SK-N-SH (cell line): ENCODE data around the gene INPP5J. TPM values are rescaled to one million over a fixed set of nuclear protein-coding genes. Genes with fewer than 3 reads are reported as not detected.
A peak's percentile ranks its signal among the peaks of the same experiment; 100 is the strongest.

Experiments
- CTCF ChIA-PET: fragments of 300-600, 350-600 bp; formaldehyde crosslinking; extraction: SDS; loops from one replicate; lab custom pipeline; 2021; lab: Yijun Ruan, JAX
- POLR2A ChIA-PET: fragments of 350-600 bp; sonication (Branson Sonifier 250); formaldehyde crosslinking; extraction: SDS; loops from one replicate; lab custom pipeline; 2020; ENCODE audit warnings: antibody characterized with exemption, inconsistent platforms; lab: Yijun Ruan, JAX
- DNase-seq: peaks from one replicate; pipeline ENCODE4 v3.0.0; 2012
- H2AFZ ChIP-seq: fragments of 200-600 bp; sonication (generic); 2 replicates; pipeline ENCODE4 v1.8.1; 2016; ENCODE audit warnings: antibody characterized with exemption, mild to moderate bottlenecking, low read depth
- H3F3A ChIP-seq: fragments of 200-600 bp; sonication (generic); replicated peaks from 2 replicates; pipeline ENCODE3; 2016; ENCODE audit warnings: antibody characterized with exemption, mild to moderate bottlenecking; ENCODE audit not compliant: insufficient read depth
- H3K27ac ChIP-seq, 2 experiments: fragments of 200-500 bp in 1 of 2; fragments of 200-600 bp in 1 of 2; sonication (Bioruptor generic) in 1 of 2; sonication (generic), shearing (Covaris generic) in 1 of 2; 2 replicates each; pipeline versions ENCODE4 v1.5.1 to v1.6.1; 2014 to 2016; ENCODE audit warnings: low read depth in 2 of 2, inconsistent platforms in 1 of 2, low read length in 1 of 2, mild to moderate bottlenecking in 1 of 2, mixed read lengths in 1 of 2
- H3K27me3 ChIP-seq: fragments of 200-600 bp; sonication (generic), shearing (Covaris generic); 2 replicates; pipeline ENCODE4 v1.6.1; 2016; ENCODE audit warnings: mixed run types; ENCODE audit not compliant: insufficient read depth
- H3K36me3 ChIP-seq, 2 experiments: fragments of 200-500 bp in 1 of 2; fragments of 200-600 bp in 1 of 2; sonication (Bioruptor generic) in 1 of 2; sonication (generic) in 1 of 2; replicated peaks in 1 of 2; 2 replicates each; pipeline versions ENCODE3 to v1.5.1; 2014 to 2016; ENCODE audit warnings: low read length in 1 of 2, mild to moderate bottlenecking in 1 of 2; ENCODE audit not compliant: insufficient read depth in 2 of 2, control insufficient read depth in 1 of 2
- H3K4me1 ChIP-seq, 2 experiments: fragments of 200-500 bp in 1 of 2; fragments of 200-600 bp in 1 of 2; sonication (Bioruptor generic) in 1 of 2; sonication (generic), shearing (Covaris generic) in 1 of 2; 2 replicates each; pipeline versions ENCODE4 v1.5.1 to v1.6.1; 2014 to 2016; ENCODE audit warnings: low read depth in 1 of 2, low read length in 1 of 2, mixed run types in 1 of 2; ENCODE audit not compliant: insufficient read depth in 2 of 2, control insufficient read depth in 1 of 2
- H3K4me2 ChIP-seq: fragments of 200-600 bp; sonication (generic), shearing (Covaris generic); 2 replicates; pipeline ENCODE4 v1.6.1; 2017; ENCODE audit warnings: mixed run types
- H3K4me3 ChIP-seq, 2 experiments: fragments of 200-500 bp in 1 of 2; fragments of 200-600 bp in 1 of 2; sonication (Bioruptor generic) in 1 of 2; sonication (generic), shearing (Covaris generic) in 1 of 2; 2 replicates each; pipeline versions ENCODE4 v1.5.1 to v1.8.1; 2014 to 2016; ENCODE audit warnings: low read depth in 2 of 2, inconsistent platforms in 1 of 2, low read length in 1 of 2, mild to moderate bottlenecking in 1 of 2, mixed read lengths in 1 of 2, moderate library complexity in 1 of 2
- H3K79me2 ChIP-seq: fragments of 200-600 bp; sonication (generic); 2 replicates; pipeline ENCODE4 v1.8.1; 2017; ENCODE audit warnings: mild to moderate bottlenecking; ENCODE audit not compliant: insufficient read depth
- H3K9ac ChIP-seq: fragments of 200-600 bp; sonication (generic); 2 replicates; pipeline ENCODE4 v1.6.1; 2017; ENCODE audit warnings: mixed run types
- H3K9me2 ChIP-seq: fragments of 200-600 bp; sonication (generic); 2 replicates; pipeline ENCODE4 v1.6.1; 2017; ENCODE audit warnings: mixed run types
- H3K9me3 ChIP-seq: fragments of 200-600 bp; sonication (generic); 2 replicates; pipeline ENCODE4 v1.6.1; 2017; ENCODE audit warnings: mixed run types, mild to moderate bottlenecking, moderate library complexity
- H4K20me1 ChIP-seq: fragments of 200-600 bp; sonication (generic); 2 replicates; pipeline ENCODE4 v1.6.1; 2017; ENCODE audit warnings: mild to moderate bottlenecking, mixed run types; ENCODE audit not compliant: insufficient read depth
- CTCF ChIP-seq: fragments of 200-600 bp; sonication (generic); IDR thresholded peaks from 2 replicates; pipeline ENCODE4 v1.6.1; 2017; ENCODE audit warnings: antibody characterized with exemption, mild to moderate bottlenecking, moderate library complexity
- ELF1 ChIP-seq: IDR thresholded peaks from 2 replicates; pipeline ENCODE4 v1.4.0; 2012
- EP300 ChIP-seq, 2 experiments: IDR thresholded peaks; 2 replicates each; pipeline versions ENCODE4 v1.4.0 to v1.6.1; 2012; ENCODE audit warnings: borderline replicate concordance in 1 of 2, low read depth in 1 of 2, low read length in 1 of 2
- EZH2phosphoT487 ChIP-seq: fragments of 200-600 bp; sonication (generic); IDR thresholded peaks from 2 replicates; pipeline ENCODE4 v1.6.1; 2017; ENCODE audit warnings: low read depth, mixed run types, mild to moderate bottlenecking, antibody characterized with exemption, moderate library complexity, borderline replicate concordance
- FOSL2 ChIP-seq: IDR thresholded peaks from 2 replicates; pipeline ENCODE4 v1.4.0; 2012; ENCODE audit warnings: low read depth, mild to moderate bottlenecking, moderate library complexity, borderline replicate concordance
- FOXJ3 ChIP-seq: sonication (generic); formaldehyde crosslinking; IDR thresholded peaks from 2 replicates; pipeline ENCODE4 v1.5.1; 2020; ENCODE audit warnings: mild to moderate bottlenecking, missing genetic modification reagents
- FOXM1 ChIP-seq: IDR thresholded peaks from 2 replicates; pipeline ENCODE4 v1.4.0; 2012; ENCODE audit warnings: low read depth, mild to moderate bottlenecking
- GABPA ChIP-seq: IDR thresholded peaks from 2 replicates; pipeline ENCODE4 v1.4.0; 2012; ENCODE audit warnings: low read depth, mild to moderate bottlenecking
- GATA2 ChIP-seq: sonication (generic); formaldehyde crosslinking; IDR thresholded peaks from 2 replicates; pipeline ENCODE4 v1.5.0; 2020; ENCODE audit warnings: mild to moderate bottlenecking, missing genetic modification reagents
- IRF3 ChIP-seq: fragments of 150-350 bp; IDR thresholded peaks from 2 replicates; pipeline ENCODE4 v1.6.1; 2016; ENCODE audit warnings: mild to moderate bottlenecking, low read depth, low read length
- JUND ChIP-seq: IDR thresholded peaks from 2 replicates; pipeline ENCODE4 v1.4.0; 2012
- MAX ChIP-seq: IDR thresholded peaks from 2 replicates; pipeline ENCODE4 v1.4.0; 2012; ENCODE audit warnings: low read depth
- MEF2A ChIP-seq: IDR thresholded peaks from 2 replicates; pipeline ENCODE4 v1.4.0; 2012; ENCODE audit warnings: low read depth, borderline replicate concordance
- NFIC ChIP-seq: IDR thresholded peaks from 2 replicates; pipeline ENCODE4 v1.4.0; 2012; ENCODE audit warnings: borderline replicate concordance
- NRF1 ChIP-seq: IDR thresholded peaks from 2 replicates; pipeline ENCODE4 v1.6.1; 2012; ENCODE audit warnings: low read depth, mild to moderate bottlenecking, low read length
- POLR2AphosphoS5 ChIP-seq: IDR thresholded peaks from 2 replicates; pipeline ENCODE4 v1.6.1; 2012; ENCODE audit warnings: low read depth, low read length
- RAD21 ChIP-seq: IDR thresholded peaks from 2 replicates; pipeline ENCODE4 v1.6.1; 2012; ENCODE audit warnings: mild to moderate bottlenecking, low read length
- RCOR1 ChIP-seq: fragments of 150-350 bp; IDR thresholded peaks from 2 replicates; pipeline ENCODE4 v1.6.1; 2017; ENCODE audit warnings: antibody characterized with exemption, low read length
- REST ChIP-seq: IDR thresholded peaks from 2 replicates; pipeline ENCODE4 v1.6.1; 2012; ENCODE audit warnings: mild to moderate bottlenecking, low read depth, low read length, moderate library complexity
- RXRA ChIP-seq: IDR thresholded peaks from 2 replicates; pipeline ENCODE4 v1.4.0; 2012; ENCODE audit warnings: low read depth, mild to moderate bottlenecking, borderline replicate concordance
- SMC3 ChIP-seq: IDR thresholded peaks from 2 replicates; pipeline ENCODE4 v1.6.1; 2012; ENCODE audit warnings: low read depth, low read length, improper control_type of control experiment
- TAF1 ChIP-seq: IDR thresholded peaks from 2 replicates; pipeline ENCODE4 v1.6.1; 2012; ENCODE audit warnings: low read depth, mild to moderate bottlenecking, low read length, moderate library complexity, borderline replicate concordance
- TCF12 ChIP-seq: IDR thresholded peaks from 2 replicates; pipeline ENCODE4 v1.4.0; 2012
- USF1 ChIP-seq: IDR thresholded peaks from 2 replicates; pipeline ENCODE4 v1.4.0; 2012; ENCODE audit warnings: low read depth, borderline replicate concordance
- YY1 ChIP-seq: IDR thresholded peaks from 2 replicates; pipeline ENCODE4 v1.4.0; 2012; ENCODE audit warnings: low read depth, mild to moderate bottlenecking
- ZBTB33 ChIP-seq: IDR thresholded peaks from 2 replicates; pipeline ENCODE4 v1.4.0; 2012; ENCODE audit warnings: low read depth, borderline replicate concordance
- WGBS: methylation state at CpG from one replicate; pipeline ENCODE4 v1.1.6; 2017; ENCODE audit warnings: low lambda C conversion rate; 5-methylcytosine and 5-hydroxymethylcytosine counted together
- polyA plus RNA-seq, 3 experiments: library from polyadenylated mRNA; depleted of rRNA; stranded (reverse); fragments of >200 nt; gene quantifications; 2 replicates each; pipeline ENCODE4 v1.2.3, GENCODE V29; 2012

Gene INPP5J
- polyA plus RNA-seq, 1 of the 3 experiments (the other 2 are of a cell fraction): 3.2 TPM

- no peak overlapping the region; the same call in 1 of the 2 replicates for H3K9ac ChIP-seq
- no peaks in the 10 kb centered on the region for H3K9me3 ChIP-seq
- peak overlapping the region; percentile 14; the same call in 1 of the 2 replicates for H3K4me2 ChIP-seq
- POLR2A ChIA-PET: no interaction called here
- no peaks in the 10 kb centered on the region for H3K9me2 ChIP-seq
- peaks cover 16% of the 10 kb centered on the region for H3F3A ChIP-seq
- H3K27me3 ChIP-seq: no peaks in the 10 kb centered on the region
- 4% methylated on average over 3 of the region's 3 CpGs for WGBS
- H3K4me3 ChIP-seq: no peak overlapping the region
- no peak for DNase-seq
- H3K79me2 ChIP-seq: peaks cover 7% of the 10 kb centered on the region
- no peaks in the 10 kb centered on the region for H3K36me3 ChIP-seq
- peak overlapping the region; percentile 70; the same call in 1 of the 2 replicates for H2AFZ ChIP-seq
- peaks cover 0 to 10% of the 10 kb centered on the region in 2 experiments; a peak in 2 of 4 replicates for H3K4me1 ChIP-seq
- H4K20me1 ChIP-seq: no peaks in the 10 kb centered on the region
- CTCF ChIA-PET: interaction anchor here (1.2 to 3.1 kb wide), 5 partner anchors 12 to 392 kb away, joined by 4 to 17 read pairs (median 5); partner anchors contain the start of gene SELENOM
- H3K27ac ChIP-seq: peak overlapping the region in 1 of 2 experiments; percentile 78; a peak in 2 of 4 replicates
- TF ChIP-seq MAX: peak; percentile 61; the same call in 1 of the 2 replicates
- TF ChIP-seq YY1: no peak
- no peak for TF ChIP-seq FOSL2
- TF ChIP-seq SMC3: no peak
- no peak for TF ChIP-seq ZBTB33
- TF ChIP-seq FOXJ3 (CRISPR knock-in tag): no peak
- no peak for TF ChIP-seq RCOR1
- TF ChIP-seq REST: no peak
- no peak for TF ChIP-seq IRF3
- TF ChIP-seq ELF1: no peak
- no peak for TF ChIP-seq TAF1
- no peak for TF ChIP-seq CTCF
- TF ChIP-seq RXRA: peak; percentile 36; the same call in 1 of the 2 replicates
- peak; percentile 19; the same call in 1 of the 2 replicates for TF ChIP-seq TCF12
- TF ChIP-seq RAD21: no peak
- TF ChIP-seq POLR2AphosphoS5: no peak
- TF ChIP-seq USF1: no peak
- peak; percentile 42 for TF ChIP-seq JUND
- TF ChIP-seq MEF2A: no peak
- no peak for TF ChIP-seq FOXM1
- TF ChIP-seq NRF1: no peak
- no peak for TF ChIP-seq GABPA
- TF ChIP-seq EP300 (IDR thresholded peaks at IDR 0.05; ENCODE audit: borderline replicate concordance in 1 of 2, low read depth in 1 of 2, low read length in 1 of 2): no peak
- TF ChIP-seq NFIC: no peak; the same call in 1 of the 2 replicates
- no peak for TF ChIP-seq GATA2 (CRISPR knock-in tag)
- TF ChIP-seq EZH2phosphoT487: no peak
Observed at GRCh38 chr22:31155422-31155821, 32.7 kb downstream of the INPP5J start.
